PFSK-1 (cell line): ENCODE results near the gene TTC36.

ENCODE experiments used
- POLR2AphosphoS5 ChIP-seq: IDR thresholded peaks from 2 replicates; pipeline ENCODE4 v1.6.1; 2012; ENCODE audit warnings: low read depth, mild to moderate bottlenecking, control low read depth, low read length, moderate library complexity
- SIN3A ChIP-seq: IDR thresholded peaks from 2 replicates; pipeline ENCODE4 v1.6.1; 2012; ENCODE audit warnings: mild to moderate bottlenecking, low read length, moderate library complexity, borderline replicate concordance; ENCODE audit not compliant: insufficient read depth
- TF ChIP-seq, protein P1 (sequence below), 2 experiments: IDR thresholded peaks; 2 replicates each; pipeline versions ENCODE4 v1.6.1 to v1.8.0; 2011 to 2012; ENCODE audit warnings: low read depth in 2 of 2, low read length in 2 of 2, control low read depth in 1 of 2, inconsistent platforms in 1 of 2, mild to moderate bottlenecking in 1 of 2, moderate library complexity in 1 of 2; ENCODE audit not compliant: insufficient read depth in 1 of 2

GRCh38 chr11:118572981-118573550 is 45.8 kb downstream of the TTC36 start:
- no peak for TF ChIP-seq POLR2AphosphoS5
- TF ChIP-seq, protein P1, sequence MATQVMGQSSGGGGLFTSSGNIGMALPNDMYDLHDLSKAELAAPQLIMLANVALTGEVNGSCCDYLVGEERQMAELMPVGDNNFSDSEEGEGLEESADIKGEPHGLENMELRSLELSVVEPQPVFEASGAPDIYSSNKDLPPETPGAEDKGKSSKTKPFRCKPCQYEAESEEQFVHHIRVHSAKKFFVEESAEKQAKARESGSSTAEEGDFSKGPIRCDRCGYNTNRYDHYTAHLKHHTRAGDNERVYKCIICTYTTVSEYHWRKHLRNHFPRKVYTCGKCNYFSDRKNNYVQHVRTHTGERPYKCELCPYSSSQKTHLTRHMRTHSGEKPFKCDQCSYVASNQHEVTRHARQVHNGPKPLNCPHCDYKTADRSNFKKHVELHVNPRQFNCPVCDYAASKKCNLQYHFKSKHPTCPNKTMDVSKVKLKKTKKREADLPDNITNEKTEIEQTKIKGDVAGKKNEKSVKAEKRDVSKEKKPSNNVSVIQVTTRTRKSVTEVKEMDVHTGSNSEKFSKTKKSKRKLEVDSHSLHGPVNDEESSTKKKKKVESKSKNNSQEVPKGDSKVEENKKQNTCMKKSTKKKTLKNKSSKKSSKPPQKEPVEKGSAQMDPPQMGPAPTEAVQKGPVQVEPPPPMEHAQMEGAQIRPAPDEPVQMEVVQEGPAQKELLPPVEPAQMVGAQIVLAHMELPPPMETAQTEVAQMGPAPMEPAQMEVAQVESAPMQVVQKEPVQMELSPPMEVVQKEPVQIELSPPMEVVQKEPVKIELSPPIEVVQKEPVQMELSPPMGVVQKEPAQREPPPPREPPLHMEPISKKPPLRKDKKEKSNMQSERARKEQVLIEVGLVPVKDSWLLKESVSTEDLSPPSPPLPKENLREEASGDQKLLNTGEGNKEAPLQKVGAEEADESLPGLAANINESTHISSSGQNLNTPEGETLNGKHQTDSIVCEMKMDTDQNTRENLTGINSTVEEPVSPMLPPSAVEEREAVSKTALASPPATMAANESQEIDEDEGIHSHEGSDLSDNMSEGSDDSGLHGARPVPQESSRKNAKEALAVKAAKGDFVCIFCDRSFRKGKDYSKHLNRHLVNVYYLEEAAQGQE (IDR thresholded peaks at IDR 0.05; ENCODE audit: insufficient read depth in 1 of 2, low read depth in 2 of 2, low read length in 2 of 2): no peak
- TF ChIP-seq SIN3A: no peak
